Parietal lobe (tissue), 2 donors: ENCODE measurements around the gene CAV1. TPM values are rescaled to one million over a fixed set of nuclear protein-coding genes. Genes with fewer than 3 reads are reported as not detected.

Experiments used
- small RNA-seq: library from RNA; depleted of rRNA; stranded (forward); fragments of <200 nt; gene quantifications from one replicate; pipeline ENCODE3, GENCODE V24; 2014; ENCODE audit warnings: low replicate concordance
- total RNA-seq: library from RNA; depleted of rRNA; stranded (reverse); fragments of >200 nt; gene quantifications from one replicate; pipeline ENCODE4 v1.2.3, GENCODE V29; 2014

CAV1 gene, protein sequence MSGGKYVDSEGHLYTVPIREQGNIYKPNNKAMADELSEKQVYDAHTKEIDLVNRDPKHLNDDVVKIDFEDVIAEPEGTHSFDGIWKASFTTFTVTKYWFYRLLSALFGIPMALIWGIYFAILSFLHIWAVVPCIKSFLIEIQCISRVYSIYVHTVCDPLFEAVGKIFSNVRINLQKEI
- total RNA-seq = 5.9 TPM

DNA sequence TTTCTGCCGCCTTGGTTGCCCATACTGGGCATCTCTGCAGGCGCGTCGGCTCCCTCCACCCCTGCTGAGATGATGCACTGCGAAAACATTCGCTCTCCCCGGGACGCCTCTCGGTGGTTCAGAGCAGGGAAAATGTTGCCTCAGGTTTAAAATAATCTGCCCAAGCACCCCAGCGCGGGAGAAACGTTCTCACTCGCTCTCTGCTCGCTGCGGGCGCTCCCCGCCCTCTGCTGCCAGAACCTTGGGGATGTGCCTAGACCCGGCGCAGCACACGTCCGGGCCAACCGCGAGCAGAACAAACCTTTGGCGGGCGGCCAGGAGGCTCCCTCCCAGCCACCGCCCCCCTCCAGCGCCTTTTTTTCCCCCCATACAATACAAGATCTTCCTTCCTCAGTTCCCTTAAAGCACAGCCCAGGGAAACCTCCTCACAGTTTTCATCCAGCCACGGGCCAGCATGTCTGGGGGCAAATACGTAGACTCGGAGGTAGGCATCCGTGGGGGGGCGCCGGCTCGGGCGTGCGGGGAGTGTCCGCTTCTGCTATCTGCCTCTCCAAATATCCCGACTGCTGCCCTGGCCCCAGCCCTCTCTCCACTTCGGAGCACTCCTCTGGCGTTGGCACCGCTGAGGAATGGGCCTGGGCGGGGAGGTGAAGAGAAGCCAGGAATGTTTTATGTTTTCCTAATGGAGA lies at the start of gene CAV1:
TSS of gene CAV1 (plus strand) at position 428 of the 689 bp plus-strand sequence. CDS start at position 455, 27 bp downstream.

DNA sequence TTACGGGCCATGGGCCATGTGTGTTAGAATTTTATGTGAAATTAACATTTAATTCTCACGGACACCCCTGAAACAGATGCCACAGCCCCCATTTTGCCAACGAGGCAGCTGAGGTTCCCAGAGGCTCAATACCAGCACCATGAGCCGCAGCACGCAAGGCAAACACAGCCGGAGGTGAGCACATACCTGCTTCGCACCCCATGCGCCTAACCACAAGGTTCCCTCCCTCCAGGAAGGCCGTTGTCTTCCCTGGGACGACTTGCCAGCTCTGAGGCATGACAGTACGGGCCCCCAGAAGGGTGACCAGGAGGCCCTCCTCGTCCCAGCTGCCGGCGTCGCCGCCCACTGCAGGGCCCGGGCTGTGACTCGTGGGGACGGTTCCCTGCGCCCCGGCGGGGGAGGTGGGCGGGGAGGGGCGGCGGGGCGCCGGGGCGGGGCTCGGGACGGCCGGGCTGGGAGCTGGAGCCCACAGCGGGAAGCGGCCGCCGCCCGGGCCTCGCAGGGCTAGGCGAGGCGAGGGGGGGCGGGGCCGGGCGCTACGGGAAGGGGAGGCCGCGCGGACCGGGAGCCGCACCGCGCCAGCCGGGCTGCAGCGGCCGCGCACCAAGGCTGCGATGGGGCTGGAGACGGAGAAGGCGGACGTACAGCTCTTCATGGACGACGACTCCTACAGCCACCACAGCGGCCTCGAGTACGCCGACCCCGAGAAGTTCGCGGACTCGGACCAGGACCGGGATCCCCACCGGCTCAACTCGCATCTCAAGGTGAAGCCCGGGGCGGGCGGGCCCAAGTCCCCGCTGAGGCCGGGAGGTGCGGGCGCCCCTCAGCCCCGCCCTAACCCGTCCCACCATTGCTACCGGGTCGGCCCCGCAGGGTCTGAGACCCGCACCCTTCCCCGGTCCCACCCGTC lies 25.4 kb upstream of the CAV1 start, which contains the start of gene CAV2:
TSS of gene CAV2 (plus strand) at position 571 of the 910 bp plus-strand sequence. CDS start at position 615, 44 bp downstream.

Small RNA genes within 50 kb of the gene (small RNA-seq; reads per million reads assigned to genes)
- not detected for gene AC006159.2

Other genes starting within 250 kb of the CAV1 start
- gene CAV2, start 25.3 kb upstream of the CAV1 start, total RNA-seq = 9.1 TPM
- 6.9 TPM for gene MET, start 147.2 kb downstream of the CAV1 start, total RNA-seq